Mesothelial cell of epicardium (in vitro differentiated cells): Measurements from ENCODE around the gene TEX29. TPM values are rescaled to one million over a fixed set of nuclear protein-coding genes. Genes with fewer than 3 reads are reported as not detected.

ENCODE experiments used
- DNase-seq, 2 experiments: peaks; one replicate each; pipeline ENCODE4 v3.0.0; 2021; ENCODE audit warnings: low spot score in 2 of 2; ENCODE audit not compliant: unreplicated experiment in 2 of 2
- H3K27ac Mint-ChIP-seq: 2 replicates; pipeline ENCODE4 v1.8.0; 2021; ENCODE audit warnings: mixed read lengths
- H3K27me3 Mint-ChIP-seq: 2 replicates; pipeline ENCODE4 v1.8.0; 2021; ENCODE audit warnings: low read depth, mixed read lengths
- H3K36me3 Mint-ChIP-seq: 2 replicates; pipeline ENCODE4 v1.8.0; 2021; ENCODE audit warnings: mixed read lengths
- H3K4me1 Mint-ChIP-seq: 2 replicates; pipeline ENCODE4 v1.8.0; 2021; ENCODE audit warnings: mixed read lengths
- H3K4me3 Mint-ChIP-seq: 2 replicates; pipeline ENCODE4 v1.8.0; 2021; ENCODE audit warnings: mild to moderate bottlenecking, moderate library complexity, mixed read lengths
- H3K9me3 Mint-ChIP-seq: 2 replicates; pipeline ENCODE4 v1.8.0; 2021; ENCODE audit warnings: mixed read lengths
- CTCF ChIP-seq: fragments of 200-600 bp; sonication (generic); IDR thresholded peaks from one replicate; pipeline ENCODE4 v1.5.0; 2021; ENCODE audit warnings: antibody characterized with exemption; ENCODE audit not compliant: unreplicated experiment
- total RNA-seq: library from RNA; stranded (reverse); gene quantifications from 3 replicates; pipeline ENCODE4 v1.2.1, GENCODE V29; 2021

Gene TEX29
- 0.41 to 0.51 TPM (median 0.45 TPM) in 3 replicates for total RNA-seq

- no peaks in the 10 kb centered on the region for H3K27me3 Mint-ChIP-seq
- H3K27ac Mint-ChIP-seq, result no peak within 1 kb of the TSS
- H3K9me3 Mint-ChIP-seq, result no peaks in the 10 kb centered on the region
- H3K4me3 Mint-ChIP-seq, result no peak within 1 kb of the TSS
- no peak for TF ChIP-seq CTCF
- no peak for DNase-seq
- peaks cover 5% of the 10 kb centered on the region for H3K4me1 Mint-ChIP-seq
- peaks cover 2% of the 10 kb centered on the region for H3K36me3 Mint-ChIP-seq
Measured at GRCh38 chr13:111319998-111320911, at the start of gene TEX29. Gene TEX29, plus strand, starts transcription at chr13:111320642. Its CDS starts 249 bp downstream, at chr13:111320891.

GRCh38 chr13:111270765-111271698 lies 49.4 kb upstream of the TEX29 start:
- DNase-seq, result no peak
- Mint-ChIP-seq H3K36me3 (peaks cover 30% of the 10 kb centered on the region), H3K4me1 (no peaks in the 10 kb centered on the region), H3K9me3 (no peaks in the 10 kb centered on the region), H3K27ac (no peak overlapping the region), H3K4me3 (no peak overlapping the region), H3K27me3 (no peaks in the 10 kb centered on the region)
- no peak for TF ChIP-seq CTCF

GRCh38 chr13:111272117-111272516 lies 48.3 kb upstream of the TEX29 start:
- no peaks in the 10 kb centered on the region for H3K4me1 Mint-ChIP-seq
- TF ChIP-seq CTCF, result no peak

GRCh38 chr13:111275382-111275781 lies 45.1 kb upstream of the TEX29 start:
- Mint-ChIP-seq H3K9me3 (no peaks in the 10 kb centered on the region), H3K4me1 (no peaks in the 10 kb centered on the region), H3K36me3 (peaks cover 22% of the 10 kb centered on the region), H3K27me3 (no peaks in the 10 kb centered on the region), H3K4me3 (no peak overlapping the region), H3K27ac (no peak overlapping the region)
- TF ChIP-seq CTCF, result no peak
- DNase-seq, result no peak

More at GRCh38 chr13:111272117-111272516, 48.3 kb upstream of the TEX29 start:
- Mint-ChIP-seq H3K4me3 (no peak overlapping the region), H3K36me3 (peaks cover 28% of the 10 kb centered on the region), H3K27me3 (no peaks in the 10 kb centered on the region), H3K9me3 (no peaks in the 10 kb centered on the region), H3K27ac (no peak overlapping the region)
- DNase-seq, result no peak

- Mint-ChIP-seq H3K27me3 (no peaks in the 10 kb centered on the region), H3K9me3 (no peaks in the 10 kb centered on the region), H3K4me1 (peaks cover under 1% of the 10 kb centered on the region), H3K36me3 (peaks cover 24% of the 10 kb centered on the region), H3K4me3 (no peak overlapping the region), H3K27ac (no peak overlapping the region)
- DNase-seq, result no peak
- no peak for TF ChIP-seq CTCF
Measured at GRCh38 chr13:111275995-111276618, 44.3 kb upstream of the TEX29 start.
